ENCODE data around the gene PPP3CA.
"Not testable (repeated sequence)": the region's sequence is repeated elsewhere in the genome, so short reads cannot be mapped to it uniquely, and the experiment has no call there.

Gene PPP3CA

GRCh38 chr4:101131058-101131457 is 216.3 kb downstream of the PPP3CA start:
- DNase-seq = not testable (repeated sequence)

- DNase-seq = not testable (repeated sequence)
These were observed 218.4 kb downstream of the PPP3CA start for GRCh38 chr4:101128898-101129297.

- no peak for DNase-seq
These were observed 218.9 kb downstream of the PPP3CA start for GRCh38 chr4:101128473-101128872.

- DNase-seq = no peak
These were observed 220.0 kb downstream of the PPP3CA start for GRCh38 chr4:101127176-101127790.

GRCh38 chr4:101126059-101126458 is 221.3 kb downstream of the PPP3CA start:
- no peak for DNase-seq

- DNase-seq = no peak
These were observed 222.0 kb downstream of the PPP3CA start for GRCh38 chr4:101125045-101125942.

- DNase-seq = no peak
These were observed 224.1 kb downstream of the PPP3CA start for GRCh38 chr4:101123231-101123630.

GRCh38 chr4:101122019-101122418 is 225.3 kb downstream of the PPP3CA start:
- DNase-seq = no peak

- no peak for DNase-seq
These were observed 228.2 kb downstream of the PPP3CA start for GRCh38 chr4:101119141-101119540.

GRCh38 chr4:101118617-101119016 is 228.7 kb downstream of the PPP3CA start:
- no peak for DNase-seq

- no peak for DNase-seq
These were observed 231.4 kb downstream of the PPP3CA start for GRCh38 chr4:101115887-101116286.

GRCh38 chr4:101114936-101115372 is 232.4 kb downstream of the PPP3CA start:
- DNase-seq = no peak

- peak; percentile 39 for DNase-seq
These were observed 242.8 kb downstream of the PPP3CA start for GRCh38 chr4:101104312-101105052.

- DNase-seq = peak; percentile 58
These were observed 243.8 kb downstream of the PPP3CA start for GRCh38 chr4:101103381-101104142.

GRCh38 chr4:101102114-101102742 is 245.1 kb downstream of the PPP3CA start:
- no peak for DNase-seq

- DNase-seq = no peak
These were observed 246.3 kb downstream of the PPP3CA start for GRCh38 chr4:101101072-101101471.

GRCh38 chr4:101098666-101099400 is 248.5 kb downstream of the PPP3CA start:
- no peak for DNase-seq

GRCh38 chr4:101092609-101093008 is 254.7 kb downstream of the PPP3CA start:
- DNase-seq = not testable (repeated sequence)

GRCh38 chr4:101089168-101089567 is 258.2 kb downstream of the PPP3CA start:
- DNase-seq = no peak

- DNase-seq = no peak
These were observed 260.3 kb downstream of the PPP3CA start for GRCh38 chr4:101086801-101087586.

- DNase-seq = no peak
These were observed 264.2 kb downstream of the PPP3CA start for GRCh38 chr4:101083131-101083530.
